Osteocyte (in vitro differentiated cells): Measurements from ENCODE around the gene HLA-DQB1. TPM values are rescaled to one million over a fixed set of nuclear protein-coding genes. Genes with fewer than 3 reads are reported as not detected.
"Not testable (repeated sequence)": the region's sequence is repeated elsewhere in the genome, so short reads cannot be mapped to it uniquely, and the experiment has no call there.

Experiments
- DNase-seq: peaks from one replicate; pipeline ENCODE4 v3.0.0; 2021; ENCODE audit warnings: mixed read lengths; ENCODE audit not compliant: unreplicated experiment; ENCODE audit errors: extremely low spot score
- H3K27ac Mint-ChIP-seq: one replicate; pipeline ENCODE4 v1.8.0; 2021; ENCODE audit warnings: mild to moderate bottlenecking, mixed read lengths; ENCODE audit not compliant: unreplicated experiment
- H3K27me3 Mint-ChIP-seq: one replicate; pipeline ENCODE4 v1.8.0; 2021; ENCODE audit warnings: mixed read lengths; ENCODE audit not compliant: unreplicated experiment
- H3K36me3 Mint-ChIP-seq: one replicate; pipeline ENCODE4 v1.8.0; 2021; ENCODE audit warnings: mixed read lengths; ENCODE audit not compliant: unreplicated experiment
- H3K4me1 Mint-ChIP-seq: one replicate; pipeline ENCODE4 v1.8.0; 2021; ENCODE audit warnings: mixed read lengths; ENCODE audit not compliant: unreplicated experiment
- H3K4me3 Mint-ChIP-seq: one replicate; pipeline ENCODE4 v1.8.0; 2021; ENCODE audit warnings: mild to moderate bottlenecking, moderate library complexity, mixed read lengths; ENCODE audit not compliant: unreplicated experiment
- H3K9me3 Mint-ChIP-seq: one replicate; pipeline ENCODE4 v1.8.0; 2021; ENCODE audit warnings: mixed read lengths; ENCODE audit not compliant: unreplicated experiment
- total RNA-seq: library from RNA; stranded (reverse); gene quantifications from 2 replicates; pipeline ENCODE4 v1.2.1, GENCODE V29; 2021
- TF ChIP-seq, protein P1 (sequence below): fragments of 200-600 bp; sonication (generic); IDR thresholded peaks from 2 replicates; pipeline ENCODE4 v1.5.0; 2021; ENCODE audit warnings: antibody characterized with exemption, mild to moderate bottlenecking, moderate library complexity

HLA-DQB1 gene
- total RNA-seq, 1 donor from 2014 or later, result not detected

DNA sequence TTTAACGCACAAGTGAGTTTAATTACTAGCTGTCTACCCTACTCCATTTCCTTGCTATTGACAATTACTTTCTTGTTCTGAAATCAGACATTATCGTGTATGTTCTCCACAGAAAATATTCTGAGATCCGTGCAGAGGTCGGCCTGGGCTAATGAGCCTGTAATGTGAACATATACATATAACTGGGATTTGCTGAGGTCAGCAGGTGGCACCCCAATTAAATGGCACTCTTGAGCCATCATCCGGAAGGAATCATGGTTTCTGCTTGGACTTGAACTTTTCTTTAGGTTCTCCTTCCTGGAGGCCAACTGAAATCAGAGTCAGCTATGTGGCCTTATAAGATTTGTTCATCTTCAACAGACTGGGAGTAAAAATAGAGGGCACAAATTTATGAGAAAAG, 3.6 kb downstream of the HLA-DQB1 start:
- DNase-seq, result no peak
- H3K36me3 Mint-ChIP-seq, result no peaks in the 10 kb centered on the region
- TF ChIP-seq, protein P1, sequence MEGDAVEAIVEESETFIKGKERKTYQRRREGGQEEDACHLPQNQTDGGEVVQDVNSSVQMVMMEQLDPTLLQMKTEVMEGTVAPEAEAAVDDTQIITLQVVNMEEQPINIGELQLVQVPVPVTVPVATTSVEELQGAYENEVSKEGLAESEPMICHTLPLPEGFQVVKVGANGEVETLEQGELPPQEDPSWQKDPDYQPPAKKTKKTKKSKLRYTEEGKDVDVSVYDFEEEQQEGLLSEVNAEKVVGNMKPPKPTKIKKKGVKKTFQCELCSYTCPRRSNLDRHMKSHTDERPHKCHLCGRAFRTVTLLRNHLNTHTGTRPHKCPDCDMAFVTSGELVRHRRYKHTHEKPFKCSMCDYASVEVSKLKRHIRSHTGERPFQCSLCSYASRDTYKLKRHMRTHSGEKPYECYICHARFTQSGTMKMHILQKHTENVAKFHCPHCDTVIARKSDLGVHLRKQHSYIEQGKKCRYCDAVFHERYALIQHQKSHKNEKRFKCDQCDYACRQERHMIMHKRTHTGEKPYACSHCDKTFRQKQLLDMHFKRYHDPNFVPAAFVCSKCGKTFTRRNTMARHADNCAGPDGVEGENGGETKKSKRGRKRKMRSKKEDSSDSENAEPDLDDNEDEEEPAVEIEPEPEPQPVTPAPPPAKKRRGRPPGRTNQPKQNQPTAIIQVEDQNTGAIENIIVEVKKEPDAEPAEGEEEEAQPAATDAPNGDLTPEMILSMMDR, result no peak
- no peak overlapping the region for H3K27ac Mint-ChIP-seq
- H3K9me3 Mint-ChIP-seq, result no peaks in the 10 kb centered on the region
- no peak overlapping the region for H3K4me3 Mint-ChIP-seq
- no peaks in the 10 kb centered on the region for H3K4me1 Mint-ChIP-seq
- H3K27me3 Mint-ChIP-seq, result peaks cover 43% of the 10 kb centered on the region

DNA sequence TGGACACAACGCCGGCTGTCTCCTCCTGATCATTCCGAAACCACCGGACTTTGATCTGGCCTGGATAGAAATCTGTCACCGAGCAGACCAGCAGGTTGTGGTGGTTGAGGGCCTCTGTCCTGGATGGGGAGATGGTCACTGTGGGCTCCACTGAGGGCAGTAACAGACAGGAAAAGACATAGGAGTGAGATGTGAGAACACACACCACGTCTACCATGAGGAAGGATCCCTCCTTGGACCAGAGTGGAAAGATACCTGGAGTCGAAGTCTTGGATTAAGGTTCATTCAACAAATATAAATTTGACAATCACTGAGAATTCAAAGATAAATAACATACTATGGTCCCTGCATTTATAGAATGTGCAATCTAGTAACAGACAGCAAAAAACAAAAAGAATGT, 4.4 kb downstream of the HLA-DQB1 start:
- H3K4me1 Mint-ChIP-seq, result no peaks in the 10 kb centered on the region
- TF ChIP-seq, protein P1, result no peak
- DNase-seq, result no peak
- no peaks in the 10 kb centered on the region for H3K9me3 Mint-ChIP-seq
- peaks cover 36% of the 10 kb centered on the region for H3K27me3 Mint-ChIP-seq
- H3K4me3 Mint-ChIP-seq, result no peak overlapping the region
- no peaks in the 10 kb centered on the region for H3K36me3 Mint-ChIP-seq
- no peak overlapping the region for H3K27ac Mint-ChIP-seq

DNA sequence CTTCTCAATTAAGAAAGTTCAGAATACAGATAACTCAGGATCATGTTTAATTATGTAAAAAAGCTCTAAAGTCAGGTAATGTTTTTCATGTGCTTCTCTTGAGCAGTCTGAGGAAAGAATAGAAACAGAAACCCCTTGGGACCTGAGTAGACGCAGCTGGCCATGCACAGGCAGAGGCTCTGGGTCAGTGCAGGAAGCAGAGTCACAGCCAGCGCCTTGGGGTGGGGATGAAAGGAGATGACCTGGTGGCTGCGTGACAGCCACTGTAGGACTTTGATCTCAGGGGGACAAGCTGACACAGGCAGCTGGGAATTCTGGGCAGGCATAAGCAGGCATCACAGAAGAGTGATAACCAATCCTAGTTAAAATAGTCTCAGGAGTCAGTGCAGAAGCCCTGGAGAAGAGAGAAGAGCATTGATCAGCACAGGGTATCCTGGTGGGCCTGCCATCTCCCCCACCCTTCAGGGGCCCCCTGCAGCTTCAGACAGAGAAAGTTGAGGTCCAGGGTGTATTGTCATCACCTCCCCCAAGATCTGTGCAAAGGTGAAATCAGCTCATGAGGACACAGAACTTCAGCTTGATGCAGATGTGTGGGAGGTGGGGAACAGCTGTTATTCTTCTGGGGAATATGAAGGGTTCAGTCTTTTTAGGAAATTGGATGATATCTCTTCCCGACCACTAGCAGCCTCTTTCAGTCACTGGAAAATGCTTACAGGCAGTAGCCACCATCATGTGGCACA, 6.4 kb downstream of the HLA-DQB1 start:
- H3K4me3 Mint-ChIP-seq, result no peak overlapping the region
- no peaks in the 10 kb centered on the region for H3K4me1 Mint-ChIP-seq
- H3K9me3 Mint-ChIP-seq, result peaks cover 7% of the 10 kb centered on the region
- peaks cover 18% of the 10 kb centered on the region for H3K27me3 Mint-ChIP-seq
- TF ChIP-seq, protein P1, result no peak
- no peak for DNase-seq
- no peaks in the 10 kb centered on the region for H3K36me3 Mint-ChIP-seq
- H3K27ac Mint-ChIP-seq, result no peak overlapping the region

GRCh38 chr6:32658268-32658897, 8.1 kb downstream of the HLA-DQB1 start:
- no peak for DNase-seq
- H3K36me3 Mint-ChIP-seq, result no peaks in the 10 kb centered on the region
- TF ChIP-seq, protein P1, result no peak
- peaks cover 8% of the 10 kb centered on the region for H3K27me3 Mint-ChIP-seq
- no peak overlapping the region for H3K27ac Mint-ChIP-seq
- H3K4me1 Mint-ChIP-seq, result no peaks in the 10 kb centered on the region
- H3K4me3 Mint-ChIP-seq, result no peak overlapping the region
- H3K9me3 Mint-ChIP-seq, result peaks cover 7% of the 10 kb centered on the region

DNA sequence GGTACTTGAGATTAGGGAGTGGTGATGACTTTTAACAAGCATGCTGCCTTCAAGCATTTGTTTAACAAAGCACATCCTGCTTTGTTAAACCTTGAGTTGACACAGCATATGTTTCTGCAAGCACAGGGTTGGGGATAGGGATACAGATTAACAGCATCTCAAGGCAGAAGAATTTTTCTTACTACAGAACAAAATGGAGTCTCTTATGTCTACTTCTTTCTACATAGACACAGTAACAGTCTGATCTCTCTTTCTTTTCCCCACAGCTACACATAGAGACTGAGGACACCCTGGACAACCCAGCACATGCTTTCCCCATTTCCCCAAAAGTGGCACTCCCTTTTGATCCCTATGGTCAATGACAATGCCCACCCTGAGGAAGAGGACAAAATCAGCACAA, 8.6 kb downstream of the HLA-DQB1 start:
- not testable (repeated sequence) for H3K9me3 Mint-ChIP-seq, H3K4me1 Mint-ChIP-seq, H3K36me3 Mint-ChIP-seq, DNase-seq, H3K4me3 Mint-ChIP-seq, H3K27me3 Mint-ChIP-seq, H3K27ac Mint-ChIP-seq

GRCh38 chr6:32657329-32657728, 9.1 kb downstream of the HLA-DQB1 start:
- not testable (repeated sequence) for H3K4me1 Mint-ChIP-seq, H3K4me3 Mint-ChIP-seq, DNase-seq, H3K9me3 Mint-ChIP-seq, H3K27me3 Mint-ChIP-seq, H3K27ac Mint-ChIP-seq, H3K36me3 Mint-ChIP-seq
